C1 segment of cervical spinal cord (tissue), 14 donors: ENCODE measurements around the gene CD180.

Source experiments
- DNase-seq, 14 donors: peaks; one replicate each; lab custom pipeline; 2025; lab: John Stamatoyannopoulos, UW

The CD180 gene

GRCh38 chr5:67214036-67214435 is 17.4 kb upstream of the CD180 start:
- no peak for DNase-seq

- no peak for DNase-seq
Observed at GRCh38 chr5:67211926-67212325, 15.3 kb upstream of the CD180 start.

DNA sequence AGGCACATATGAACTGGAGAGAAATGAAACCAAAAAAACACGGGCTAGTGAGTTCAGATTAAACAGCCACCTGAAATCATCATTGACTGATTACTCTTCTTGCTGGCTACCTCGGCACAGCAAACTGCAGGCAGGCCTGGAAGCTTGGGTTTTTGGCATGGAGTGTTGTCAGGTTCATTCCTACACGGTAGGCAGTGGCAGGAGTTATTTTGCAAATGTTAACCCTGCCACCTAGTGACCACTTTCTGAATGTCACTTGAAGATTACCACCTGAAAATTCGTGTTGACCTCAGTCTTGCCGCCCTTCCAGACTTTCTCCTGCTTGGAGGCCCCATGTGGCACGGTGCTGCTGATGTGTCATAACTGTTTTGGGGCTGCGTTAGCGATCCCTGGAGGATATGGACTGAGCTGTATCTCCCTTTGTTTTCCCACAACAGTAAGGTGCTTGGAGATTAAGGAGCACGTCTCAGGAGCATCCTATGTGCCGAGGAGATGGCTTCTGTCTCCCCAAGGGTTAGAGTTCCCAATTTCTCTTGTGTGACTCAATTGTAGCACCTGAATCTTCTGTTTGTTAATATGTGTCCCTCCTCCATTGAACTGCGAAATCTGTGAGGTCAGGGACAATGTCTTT is 12.7 kb upstream of the CD180 start:
- DNase-seq, result peak in 12 of 14 donors; percentile 14 to 81 (median 42)

DNA sequence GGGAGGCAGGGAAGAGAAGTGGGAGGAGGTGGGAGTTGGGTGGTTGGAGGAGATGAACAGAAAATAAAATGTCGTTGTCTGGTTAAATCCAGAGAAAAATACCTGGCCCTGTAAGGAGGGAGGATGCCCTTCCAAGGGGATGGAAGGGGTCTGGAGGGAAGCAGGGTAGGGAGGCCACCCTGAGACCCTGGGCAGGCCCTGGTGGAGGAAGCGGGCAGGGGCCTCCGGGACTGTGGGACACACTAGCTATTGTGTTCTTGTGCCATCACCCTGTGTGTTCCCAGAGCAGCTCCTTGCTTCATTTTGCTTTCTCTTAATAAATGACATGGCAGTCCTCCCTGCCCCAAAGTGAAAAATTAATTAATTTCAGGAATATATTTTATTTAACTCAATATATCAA is 11.8 kb upstream of the CD180 start:
- DNase-seq, result no peak

DNA sequence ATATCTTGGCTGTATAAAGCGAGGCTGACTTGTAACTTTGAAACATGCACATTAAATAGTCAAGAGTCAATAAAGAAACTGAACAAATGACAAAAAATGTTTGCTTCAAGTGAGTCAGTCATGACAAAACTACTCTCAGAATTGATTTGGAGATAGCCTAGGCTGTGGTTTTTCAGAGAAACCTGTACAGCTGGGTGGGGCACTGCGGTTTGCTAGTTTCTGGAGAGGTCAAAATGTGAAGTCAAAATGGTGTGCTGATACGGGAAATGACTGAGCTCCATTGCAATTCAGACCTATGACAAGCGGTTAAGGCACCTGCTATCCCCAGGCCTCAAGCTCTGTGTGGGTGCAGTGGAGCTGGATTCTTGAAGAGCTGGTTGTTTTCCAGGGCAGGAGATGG is 10.3 kb upstream of the CD180 start:
- DNase-seq, result no peak

GRCh38 chr5:67206461-67206860 is 9.9 kb upstream of the CD180 start:
- DNase-seq, result no peak

DNA sequence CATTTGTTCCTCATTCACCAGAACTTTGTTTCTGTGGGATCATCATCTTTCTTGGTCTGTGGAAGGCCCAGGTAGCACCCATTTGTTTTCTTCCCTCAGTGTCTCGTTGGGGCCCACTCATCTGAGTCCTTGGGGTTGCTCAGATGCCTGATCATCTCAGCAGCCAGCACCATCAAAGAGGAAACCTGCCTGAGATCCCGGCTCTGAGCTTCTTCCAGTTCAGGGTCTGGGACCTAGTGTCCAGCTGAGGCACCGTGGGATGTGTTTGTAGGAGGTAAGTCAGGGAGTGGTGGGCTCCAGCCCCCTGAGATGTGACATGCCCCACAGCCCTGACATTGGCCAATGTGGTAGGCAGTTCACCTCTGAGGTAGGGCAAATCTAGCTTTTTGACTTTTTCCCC is 9.4 kb upstream of the CD180 start:
- no peak for DNase-seq

GRCh38 chr5:67204821-67205220 is 8.2 kb upstream of the CD180 start:
- DNase-seq, result no peak

- DNase-seq, result no peak
Observed at GRCh38 chr5:67203701-67204074, 7.1 kb upstream of the CD180 start.

DNA sequence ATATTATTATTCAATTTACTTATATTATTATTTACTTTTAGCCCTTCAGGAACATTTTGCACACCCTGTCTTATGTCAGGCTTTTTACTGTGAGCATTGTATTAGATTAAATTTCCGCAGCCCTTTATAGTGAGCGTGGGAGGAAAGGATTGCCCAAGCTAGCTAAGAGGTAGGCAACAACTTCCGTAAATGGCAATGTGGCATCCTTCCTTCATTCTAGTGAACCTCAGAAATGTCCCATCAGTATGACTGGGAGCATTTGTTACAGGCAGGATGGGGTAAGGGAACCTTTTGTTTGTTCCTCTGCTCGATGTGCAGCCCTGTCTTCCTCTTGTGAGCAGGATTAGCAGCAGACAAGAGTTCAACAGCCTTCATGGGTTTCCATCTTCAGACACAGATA is 6.2 kb upstream of the CD180 start:
- DNase-seq, result no peak

GRCh38 chr5:67201897-67202549 is 5.4 kb upstream of the CD180 start:
- no peak for DNase-seq

GRCh38 chr5:67200809-67201562 is 4.4 kb upstream of the CD180 start:
- no peak for DNase-seq

DNA sequence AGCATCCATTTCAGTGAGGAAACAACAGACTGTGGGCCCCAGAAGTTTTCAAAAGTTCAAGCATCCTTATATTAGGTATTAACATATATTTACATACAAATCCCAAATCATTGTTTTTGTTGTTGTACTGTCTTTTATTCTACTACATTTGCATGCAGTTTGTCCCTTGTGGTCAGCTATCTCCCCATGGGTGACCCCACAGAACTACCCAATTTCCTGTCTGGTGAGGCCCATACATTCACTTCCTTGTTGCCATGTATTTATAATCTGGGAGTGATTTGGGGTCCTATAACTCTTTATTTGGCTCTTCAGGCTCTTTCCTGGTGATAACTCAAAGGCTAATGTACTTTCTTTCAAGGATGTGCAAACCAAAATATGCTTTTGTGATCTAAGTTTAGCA is 3.3 kb upstream of the CD180 start:
- no peak for DNase-seq

- DNase-seq, result no peak
Observed at GRCh38 chr5:67198917-67199316, 2.3 kb upstream of the CD180 start.

- no peak for DNase-seq
Observed at GRCh38 chr5:67197536-67197935, 937 bp upstream of the CD180 start.

GRCh38 chr5:67195406-67196275 is 958 bp downstream of the CD180 start:
- peak in 3 of 14 donors; percentile 15 to 94 (median 22) for DNase-seq

GRCh38 chr5:67194166-67194565 is 2.4 kb downstream of the CD180 start:
- DNase-seq, result no peak

- DNase-seq, result peak in 1 of 14 donors; percentile 28
Observed at GRCh38 chr5:67193439-67193807, 3.2 kb downstream of the CD180 start.

GRCh38 chr5:67192719-67193438 is 3.7 kb downstream of the CD180 start:
- DNase-seq, result no peak

- DNase-seq, result no peak
Observed at GRCh38 chr5:67190861-67191260, 5.7 kb downstream of the CD180 start.

- DNase-seq, result no peak
Observed at GRCh38 chr5:67190410-67190809, 6.2 kb downstream of the CD180 start.
